Kidney (tissue), 14 donors: ENCODE results near the gene ATF3. TPM values are rescaled to one million over a fixed set of nuclear protein-coding genes. Genes with fewer than 3 reads are reported as not detected.

ENCODE experiments used
- DNase-seq, 5 donors: peaks; one replicate each; pipeline ENCODE4 v3.0.0-alpha.2; 2013 to 2020
- FAIRE-seq: peaks from 2 replicates; lab custom pipeline; 2012; peaks lifted over from hg19 to GRCh38; lab: Jason Lieb, UNC
- H3K27ac ChIP-seq, 2 donors: one replicate each; pipeline ENCODE4 v1.7.0; 2013; ENCODE audit warnings: low read depth in 2 of 2, low read length in 2 of 2, inconsistent platforms in 1 of 2
- H3K27me3 ChIP-seq: one replicate; pipeline ENCODE4 v1.7.1; 2013; ENCODE audit warnings: low read length, inconsistent platforms; ENCODE audit not compliant: control insufficient read depth, insufficient read depth
- H3K36me3 ChIP-seq, 3 donors: one replicate each; pipeline versions ENCODE4 v1.7.0 to v1.7.1; 2013; ENCODE audit warnings: low read length in 3 of 3, control low read depth in 1 of 3, inconsistent platforms in 1 of 3; ENCODE audit not compliant: insufficient read depth in 3 of 3, control insufficient read depth in 2 of 3
- H3K4me1 ChIP-seq, 3 donors: one replicate each; pipeline versions ENCODE4 v1.7.0 to v1.7.1; 2013; ENCODE audit warnings: low read length in 3 of 3, inconsistent platforms in 1 of 3, low read depth in 1 of 3; ENCODE audit not compliant: control insufficient read depth in 2 of 3, insufficient read depth in 2 of 3
- H3K4me3 ChIP-seq, 3 donors: one replicate each; pipeline versions ENCODE4 v1.7.0 to v1.8.1; 2013; ENCODE audit warnings: low read length in 3 of 3, control low read depth in 1 of 3, inconsistent platforms in 1 of 3
- H3K9ac ChIP-seq, 3 donors: one replicate each; pipeline versions ENCODE4 v1.7.0 to v1.7.1; 2013; ENCODE audit warnings: low read length in 3 of 3, control low read depth in 1 of 3, inconsistent platforms in 1 of 3
- H3K9me3 ChIP-seq, 3 donors: one replicate each; pipeline versions ENCODE4 v1.7.0 to v1.7.1; 2013; ENCODE audit warnings: low read length in 3 of 3, control low read depth in 1 of 3, inconsistent platforms in 1 of 3; ENCODE audit not compliant: control insufficient read depth in 2 of 3, insufficient read depth in 1 of 3
- CTCF ChIP-seq: IDR thresholded peaks from 3 replicates; pipeline ENCODE4 v1.5.1; 2012; ENCODE audit warnings: mild to moderate bottlenecking, moderate library complexity, borderline replicate concordance; ENCODE audit not compliant: insufficient read depth; ENCODE audit errors: extremely low read depth
- intact Hi-C: fragments of 100-400 bp; cut with DNase I; formaldehyde crosslinking; loops from one replicate; pipeline ENCODE4 v1.11.1; 2022
- polyA plus RNA-seq: library from polyadenylated mRNA; stranded (reverse); fragments of 350-450 nt; fragmentation: Illumina TruSeq; extraction: RNeasy Lipid Tissue Mini Kit (QIAGEN cat#74804); gene quantifications from one replicate; pipeline ENCODE4 v1.2.3, GENCODE V29; 2014; ENCODE audit warnings: low read depth, low replicate concordance; ENCODE audit not compliant: insufficient read depth
- total RNA-seq: library from RNA; stranded (reverse); fragmentation: NEBNext Ultra II Directional; extraction: Animal tissue kit (Norgen Biotek cat#: 25700); gene quantifications from one replicate; pipeline ENCODE4 v1.2.1, GENCODE V29; 2021
- donor health status: control.
- donor health status: control.
- donor health status: control.
- donor health status: control.
- donor health status: control.
- donor health status: DM: yes; HTN: yes; CAD: no.
- donor health status: Normal renal cell carcinoma (clear cell type).

ATF3 gene
- total and polyA plus RNA-seq, 2 donors from 2014 or later = 12.8 to 14.6 TPM

GRCh38 chr1:212601524-212601923 lies 7.0 kb upstream of the ATF3 start:
- H3K4me1 ChIP-seq = peaks cover 0 to 10% (median 4%) of the 10 kb centered on the region in 3 donors
- H3K36me3 ChIP-seq = no peaks in the 10 kb centered on the region
- DNase-seq (no peak), FAIRE-seq (no peak)
- H3K27me3 ChIP-seq = peaks cover 27% of the 10 kb centered on the region
- H3K27ac ChIP-seq = no peak overlapping the region
- no peak for TF ChIP-seq CTCF
- H3K9me3 ChIP-seq = no peaks in the 10 kb centered on the region
- intact Hi-C loops = no loop called here
- no peak overlapping the region for H3K4me3 ChIP-seq
- H3K9ac ChIP-seq = no peak overlapping the region

- H3K4me1 ChIP-seq = peaks cover 0 to 19% (median 15%) of the 10 kb centered on the region in 3 donors
- intact Hi-C loops = no loop called here
Observed at GRCh38 chr1:212605441-212606394, 2.8 kb upstream of the ATF3 start.

GRCh38 chr1:212606395-212607205 lies 2.0 kb upstream of the ATF3 start:
- H3K9me3 ChIP-seq = no peaks in the 10 kb centered on the region
- H3K27ac ChIP-seq = peak overlapping the region in 1 of 2 donors; percentile 13
- DNase-seq = peak; percentile 41 to 91 (median 61)
- peaks cover 0 to 19% (median 15%) of the 10 kb centered on the region in 3 donors for H3K4me1 ChIP-seq
- peak overlapping the region in 2 of 3 donors; percentile 77 to 86 for H3K4me3 ChIP-seq
- peaks cover 34% of the 10 kb centered on the region for H3K27me3 ChIP-seq
- H3K9ac ChIP-seq = peak overlapping the region in 2 of 3 donors; percentile 83 to 92
- H3K36me3 ChIP-seq = no peaks in the 10 kb centered on the region
- no peak for FAIRE-seq
- no peak for TF ChIP-seq CTCF
- intact Hi-C loops = no loop called here

More at GRCh38 chr1:212605441-212606394, 2.8 kb upstream of the ATF3 start:
- H3K9me3 ChIP-seq = no peaks in the 10 kb centered on the region
- H3K27me3 ChIP-seq = peaks cover 34% of the 10 kb centered on the region
- peak overlapping the region in 1 of 2 donors; percentile 2 for H3K27ac ChIP-seq
- H3K36me3 ChIP-seq = no peaks in the 10 kb centered on the region
- peak overlapping the region in 1 of 3 donors; percentile 86 for H3K4me3 ChIP-seq
- DNase-seq (peak in 3 of 5 donors; percentile 48 to 70 (median 62)), FAIRE-seq (no peak)
- peak overlapping the region in 1 of 3 donors; percentile 42 for H3K9ac ChIP-seq
- no peak for TF ChIP-seq CTCF
